OCI-LY3 (cell line): ENCODE data around the gene NRXN2.

Experiments used
- CTCF ChIP-seq: fragments of 200-600, 300-600 bp; sonication (generic); IDR thresholded peaks from 2 replicates; pipeline ENCODE4 v1.5.1; 2014; ENCODE audit warnings: antibody characterized with exemption, low read length, low read depth
- EZH2phosphoT487 ChIP-seq: fragments of 200-600 bp; shearing (Covaris generic); IDR thresholded peaks from 2 replicates; pipeline ENCODE4 v1.6.1; 2018; ENCODE audit warnings: antibody characterized with exemption, mixed run types, low read depth

- no peak for TF ChIP-seq CTCF
- no peak for TF ChIP-seq EZH2phosphoT487
These were observed 3.6 kb downstream of the NRXN2 start for GRCh38 chr11:64719406-64719805.
